H1 (cell line): Measurements from ENCODE around the gene KCNAB2. TPM values are rescaled to one million over a fixed set of nuclear protein-coding genes. Genes with fewer than 3 reads are reported as not detected.

Experiments used
- CTCF ChIA-PET: fragments of 300-600 bp; sonication (Branson Sonifier 250); formaldehyde crosslinking; loops from one replicate; lab custom pipeline; 2021; ENCODE audit not compliant: partially characterized antibody; lab: Charles Lee
- POLR2A ChIA-PET: fragments of 300-600 bp; sonication (Branson Sonifier 250); formaldehyde crosslinking; loops from one replicate; lab custom pipeline; 2021; ENCODE audit warnings: inconsistent platforms; ENCODE audit not compliant: partially characterized antibody; lab: Charles Lee
- DNase-seq, 2 experiments: peaks; one replicate each; pipeline versions ENCODE4 v3.0.0 to v3.0.0-alpha.2; 2010 to 2022; ENCODE audit warnings: low spot score in 2 of 2, low read depth in 1 of 2, mixed read lengths in 1 of 2
- FAIRE-seq: peaks from 2 replicates; lab custom pipeline; 2011; peaks lifted over from hg19 to GRCh38; lab: Jason Lieb, UNC
- H2AFZ ChIP-seq: 2 replicates; pipeline ENCODE4 v1.8.1; 2012; ENCODE audit warnings: low read length, inconsistent platforms
- H2AK5ac ChIP-seq: 2 replicates; pipeline ENCODE4 v1.6.1; 2013; ENCODE audit warnings: low read depth, low read length
- H2BK120ac ChIP-seq: replicated peaks from 2 replicates; pipeline ENCODE3; 2013; ENCODE audit warnings: low read depth, low read length, inconsistent platforms
- H2BK12ac ChIP-seq: 2 replicates; pipeline ENCODE4 v1.6.1; 2013; ENCODE audit warnings: low read depth, low read length
- H2BK15ac ChIP-seq: 2 replicates; pipeline ENCODE4 v1.6.1; 2013; ENCODE audit warnings: low read length
- H2BK20ac ChIP-seq: 2 replicates; pipeline ENCODE4 v1.6.1; 2013; ENCODE audit warnings: low read length
- H2BK5ac ChIP-seq: 2 replicates; pipeline ENCODE4 v1.6.1; 2013; ENCODE audit warnings: low read depth, low read length
- H3K14ac ChIP-seq: 2 replicates; pipeline ENCODE4 v1.6.1; 2013; ENCODE audit warnings: inconsistent platforms; ENCODE audit not compliant: insufficient read length
- H3K18ac ChIP-seq: 2 replicates; pipeline ENCODE4 v1.6.1; 2013; ENCODE audit warnings: low read length; ENCODE audit errors: extremely low read depth
- H3K23ac ChIP-seq: 2 replicates; pipeline ENCODE4 v1.6.1; 2013; ENCODE audit warnings: inconsistent platforms; ENCODE audit not compliant: insufficient read length
- H3K23me2 ChIP-seq: 2 replicates; pipeline ENCODE4 v1.6.1; 2013; ENCODE audit warnings: low read depth, low read length
- H3K27ac ChIP-seq: 2 replicates; pipeline ENCODE4 v1.6.1; 2011; ENCODE audit warnings: low read depth, low read length, inconsistent platforms
- H3K27me3 ChIP-seq, 4 experiments: replicated peaks in 1 of 4; 1 replicate in 1 of 4; 2 replicates in 3 of 4; pipeline versions ENCODE4 v1.6.1 to v1.8.1; 2011 to 2013; ENCODE audit warnings: low read length in 3 of 4, mild to moderate bottlenecking in 3 of 4, inconsistent platforms in 2 of 4, mixed read lengths in 2 of 4, moderate library complexity in 1 of 4; ENCODE audit not compliant: control insufficient read depth in 3 of 4, insufficient read depth in 3 of 4; ENCODE audit errors: extremely low read depth in 1 of 4
- H3K36me3 ChIP-seq, 4 experiments: 2 replicates each; pipeline versions ENCODE4 v1.6.1 to v1.8.1; 2011 to 2013; ENCODE audit warnings: mild to moderate bottlenecking in 4 of 4, low read length in 3 of 4, moderate library complexity in 2 of 4, control low read depth in 1 of 4, inconsistent platforms in 1 of 4; ENCODE audit not compliant: insufficient read depth in 4 of 4, control insufficient read depth in 2 of 4
- H3K4ac ChIP-seq: replicated peaks from 2 replicates; pipeline ENCODE3; 2013; ENCODE audit warnings: low read length, low read depth, mixed read lengths, inconsistent platforms; ENCODE audit not compliant: insufficient read length
- H3K4me1 ChIP-seq, 4 experiments: replicated peaks in 1 of 4; 1 replicate in 1 of 4; 2 replicates in 3 of 4; pipeline versions ENCODE4 v1.6.1 to v1.8.1; 2011 to 2013; ENCODE audit warnings: low read length in 3 of 4, inconsistent platforms in 2 of 4, mixed read lengths in 1 of 4; ENCODE audit not compliant: insufficient read depth in 4 of 4, control insufficient read depth in 3 of 4
- H3K4me2 ChIP-seq, 2 experiments: 2 replicates each; pipeline versions ENCODE4 v1.6.1 to v1.8.1; 2011 to 2013; ENCODE audit warnings: low read depth in 2 of 2, low read length in 2 of 2, control low read depth in 1 of 2, inconsistent platforms in 1 of 2, mild to moderate bottlenecking in 1 of 2; ENCODE audit not compliant: insufficient read depth in 1 of 2
- H3K4me3 ChIP-seq, 4 experiments: fragments of 200-600, 300-600 bp in 1 of 4; sonication (generic), shearing (Covaris generic), sonication (Bioruptor Twin) in 1 of 4; 2 replicates each; pipeline versions ENCODE4 v1.5.1 to v1.8.1; 2011 to 2016; ENCODE audit warnings: low read length in 4 of 4, low read depth in 3 of 4, control low read depth in 2 of 4, inconsistent platforms in 2 of 4, mild to moderate bottlenecking in 2 of 4, mixed read lengths in 1 of 4, moderate library complexity in 1 of 4; ENCODE audit not compliant: insufficient read depth in 2 of 4; ENCODE audit errors: extremely low read depth in 1 of 4
- H3K56ac ChIP-seq: replicated peaks from 2 replicates; pipeline ENCODE3; 2013; ENCODE audit warnings: low read depth, mild to moderate bottlenecking, mixed read lengths, low read length, inconsistent platforms; ENCODE audit not compliant: insufficient read length
- H3K79me1 ChIP-seq: 2 replicates; pipeline ENCODE4 v1.6.1; 2013; ENCODE audit warnings: low read depth, low read length, control low read depth
- H3K79me2 ChIP-seq, 2 experiments: 2 replicates each; pipeline versions ENCODE4 v1.6.1 to v1.8.1; 2012 to 2013; ENCODE audit warnings: low read length in 2 of 2, mild to moderate bottlenecking in 2 of 2, inconsistent platforms in 1 of 2; ENCODE audit not compliant: insufficient read depth in 2 of 2, control insufficient read depth in 1 of 2
- H3K9ac ChIP-seq, 4 experiments: replicated peaks in 1 of 4; 1 replicate in 1 of 4; 2 replicates in 3 of 4; pipeline versions ENCODE4 v1.6.1 to v1.8.1; 2011 to 2013; ENCODE audit warnings: low read depth in 3 of 4, low read length in 3 of 4, control low read depth in 2 of 4, mild to moderate bottlenecking in 2 of 4, moderate library complexity in 2 of 4, inconsistent platforms in 1 of 4; ENCODE audit errors: extremely low read depth in 1 of 4
- H3K9me3 ChIP-seq, 2 experiments: 2 replicates each; pipeline versions ENCODE4 v1.6.1 to v1.8.1; 2012 to 2013; ENCODE audit warnings: mild to moderate bottlenecking in 2 of 2, moderate library complexity in 2 of 2, control low read depth in 1 of 2, inconsistent platforms in 1 of 2, low read depth in 1 of 2, low read length in 1 of 2, mixed read lengths in 1 of 2; ENCODE audit not compliant: insufficient read depth in 2 of 2
- H4K20me1 ChIP-seq, 2 experiments: replicated peaks in 1 of 2; 2 replicates each; pipeline versions ENCODE3 to v1.8.1; 2011 to 2013; ENCODE audit warnings: inconsistent platforms in 2 of 2, low read length in 2 of 2, mild to moderate bottlenecking in 1 of 2; ENCODE audit not compliant: insufficient read depth in 2 of 2, control insufficient read depth in 1 of 2
- H4K5ac ChIP-seq: 2 replicates; pipeline ENCODE4 v1.6.1; 2013; ENCODE audit warnings: low read length, low read depth, mixed read lengths, inconsistent platforms; ENCODE audit not compliant: insufficient read length
- H4K8ac ChIP-seq: 2 replicates; pipeline ENCODE4 v1.8.0; 2013; ENCODE audit warnings: mild to moderate bottlenecking, moderate library complexity, low read length, inconsistent platforms; ENCODE audit not compliant: insufficient read depth; ENCODE audit errors: extremely low read depth
- H4K91ac ChIP-seq: replicated peaks from 2 replicates; pipeline ENCODE3; 2013; ENCODE audit warnings: low read length, mixed read lengths, inconsistent platforms; ENCODE audit not compliant: insufficient read length
- ASH2L ChIP-seq: fragments of 200-600, 300-600 bp; sonication (generic); IDR thresholded peaks from one replicate; pipeline ENCODE4 v1.7.1; 2017; ENCODE audit warnings: low read length
- ATF2 ChIP-seq: IDR thresholded peaks from 2 replicates; pipeline ENCODE4 v1.6.1; 2012; ENCODE audit warnings: low read length, inconsistent platforms
- CHD2 ChIP-seq: IDR thresholded peaks from 2 replicates; pipeline ENCODE4 v1.6.1; 2012; ENCODE audit warnings: low read length, improper control_type of control experiment
- CREB1 ChIP-seq: IDR thresholded peaks from 2 replicates; pipeline ENCODE4 v1.6.1; 2012; ENCODE audit warnings: inconsistent platforms
- EZH2 ChIP-seq: fragments of 200-600 bp; sonication (generic); IDR thresholded peaks from 2 replicates; pipeline ENCODE4 v1.7.1; 2012; ENCODE audit warnings: low read depth, mild to moderate bottlenecking, moderate library complexity, low read length, inconsistent platforms; ENCODE audit not compliant: severe bottlenecking
- FOSL1 ChIP-seq: IDR thresholded peaks from 2 replicates; pipeline ENCODE4 v1.6.1; 2011; ENCODE audit warnings: mild to moderate bottlenecking, low read depth, low read length, moderate library complexity; ENCODE audit not compliant: insufficient read depth
- HDAC6 ChIP-seq: IDR thresholded peaks from one replicate; pipeline ENCODE4 v1.7.1; 2012; ENCODE audit warnings: low read depth, mild to moderate bottlenecking, inconsistent platforms, low read length, moderate library complexity
- KDM5A ChIP-seq: fragments of 200-600 bp; IDR thresholded peaks from 2 replicates; pipeline ENCODE4 v1.7.1; 2012; ENCODE audit warnings: mild to moderate bottlenecking, low read length, inconsistent platforms, mixed read lengths
- MAX ChIP-seq: IDR thresholded peaks from 2 replicates; pipeline ENCODE4 v1.6.1; 2012; ENCODE audit warnings: inconsistent platforms
- POLR2A ChIP-seq, 2 experiments: IDR thresholded peaks; 1 replicate in 1 of 2; 2 replicates in 1 of 2; pipeline ENCODE4 v1.6.1; 2011; ENCODE audit warnings: low read depth in 2 of 2, low read length in 2 of 2, mild to moderate bottlenecking in 2 of 2; ENCODE audit errors: control extremely low read depth in 1 of 2
- RNF2 ChIP-seq: fragments of 200-900, 300-1000 bp; sonication (generic); IDR thresholded peaks from 2 replicates; pipeline ENCODE4 v1.7.1; 2016; ENCODE audit warnings: borderline replicate concordance, low read depth, mild to moderate bottlenecking, antibody characterized with exemption, low read length; ENCODE audit not compliant: poor library complexity, severe bottlenecking; ENCODE audit errors: missing control alignments
- WGBS, 2 experiments: shearing (Covaris generic) in 1 of 2; methylation state at CpG; one replicate each; pipeline versions ENCODE4 v1.1.6 to v1.1.7; 2013 to 2015; ENCODE audit warnings: low lambda C conversion rate in 2 of 2, mixed read lengths in 2 of 2, inconsistent platforms in 1 of 2, low coverage in 1 of 2, missing lambda C conversion rate in 1 of 2; ENCODE audit not compliant: insufficient replicate concordance in 2 of 2, insufficient coverage in 1 of 2, insufficient read length in 1 of 2; ENCODE audit errors: extremely low coverage in 1 of 2, missing lambda C conversion rate in 1 of 2; 5-methylcytosine and 5-hydroxymethylcytosine counted together
- polyA plus RNA-seq, 7 experiments: library from polyadenylated mRNA; depleted of rRNA in 3 of 7; stranded (reverse) in 5 of 7; unstranded in 2 of 7; fragments of >200 nt in 5 of 7; fragments of 200-250 nt in 2 of 7; gene quantifications; 1 replicate in 5 of 7; 2 replicates in 1 of 7; 4 replicates in 1 of 7; pipeline versions ENCODE4 v1.2.1 to v1.2.3, GENCODE V29; 2011 to 2013; ENCODE audit warnings: missing spikeins in 2 of 7, mixed read lengths in 2 of 7
- total RNA-seq: library from RNA; stranded (reverse); fragmentation: NEBNext Ultra II Directional; extraction: Animal tissue kit (Norgen Biotek cat#: 25700); gene quantifications from 2 replicates; pipeline ENCODE4 v1.2.1, GENCODE V29; 2021

The KCNAB2 gene
- total and polyA plus RNA-seq, 2 of the 8 experiments (the other 6 are each of a cell fraction or from before 2014, with no cell fraction given), result 4.5 to 7.0 TPM

- H3K36me3 ChIP-seq, result no peaks in the 10 kb centered on the region
- no peaks in the 10 kb centered on the region for H3K9me3 ChIP-seq
- TF ChIP-seq CREB1 (no peak), KDM5A (no peak), CHD2 (no peak), ASH2L (no peak), POLR2A (IDR thresholded peaks at IDR 0.05; ENCODE audit: control extremely low read depth in 1 of 2, low read depth in 2 of 2, low read length in 2 of 2) (no peak), HDAC6 (no peak), RNF2 (no peak), EZH2 (no peak), MAX (no peak), FOSL1 (no peak), ATF2 (no peak)
- ChIA-PET POLR2A (no interaction called here), CTCF (interaction anchor here (0.5 to 2.1 kb wide), 10 partner anchors 12 to 359 kb away, joined by 3 to 5 read pairs (median 4); no protein-coding TSS in a partner anchor)
- no peak overlapping the region for H3K14ac ChIP-seq
- no peak overlapping the region for H4K91ac ChIP-seq
- no peak overlapping the region for H3K4me3 ChIP-seq
- no peak overlapping the region for H3K4me2 ChIP-seq
- H3K23ac ChIP-seq, result no peak overlapping the region
- H4K8ac ChIP-seq, result no peak overlapping the region
- DNase-seq (no peak), FAIRE-seq (no peak)
- no peaks in the 10 kb centered on the region for H3K79me2 ChIP-seq
- peaks cover 0 to 16% (median 12%) of the 10 kb centered on the region in 4 experiments; a peak in 6 of 7 replicates for H3K27me3 ChIP-seq
- no peak overlapping the region for H4K5ac ChIP-seq
- H4K20me1 ChIP-seq, result no peaks in the 10 kb centered on the region
- H3K18ac ChIP-seq, result no peak overlapping the region
- peaks cover 0 to 9% (median 4%) of the 10 kb centered on the region in 4 experiments; a peak in 4 of 7 replicates for H3K4me1 ChIP-seq
- 0 out of 2 replicates have a peak overlapping the region, but pooled peaks have one; percentile 14 for H2BK12ac ChIP-seq
- no peak overlapping the region for H3K4ac ChIP-seq
- H3K79me1 ChIP-seq, result no peaks in the 10 kb centered on the region
- H2AFZ ChIP-seq, result no peak overlapping the region
- no peak overlapping the region for H2BK15ac ChIP-seq
- no peak overlapping the region for H3K56ac ChIP-seq
- H2AK5ac ChIP-seq, result no peak overlapping the region
- no peak overlapping the region for H3K9ac ChIP-seq
- H2BK120ac ChIP-seq, result no peak overlapping the region
- 85% methylated on average over 13 of the region's 15 CpGs; no CpG with 5 or more reads in 1 of the 2 experiments for WGBS, 2 experiments
- H3K27ac ChIP-seq, result no peak overlapping the region
- no peak overlapping the region for H2BK20ac ChIP-seq
- H3K23me2 ChIP-seq, result no peaks in the 10 kb centered on the region
- no peak overlapping the region for H2BK5ac ChIP-seq
Measured at GRCh38 chr1:6125366-6125765, 79.7 kb downstream of the KCNAB2 start.
